ENCODE data around the gene PRM1. TPM values are rescaled to one million over a fixed set of nuclear protein-coding genes. Genes with fewer than 3 reads are reported as not detected.

The PRM1 gene
- total and polyA plus RNA-seq, 2 of the 13 experiments (the other 11 are each of a cell fraction or from before 2014, with no cell fraction given), result not detected

- TF ChIP-seq ZNF142 (CRISPR knock-in tag; IDR thresholded peaks at IDR 0.05) (peak; percentile 16; the same call in 1 of the 2 replicates), MXD3 (CRISPR knock-in tag; IDR thresholded peaks at IDR 0.05) (peak; percentile 22; the same call in 1 of the 2 replicates), ZNF530 (CRISPR knock-in tag; IDR thresholded peaks at IDR 0.05; ENCODE audit: low read depth) (no peak), ZNF550 (CRISPR knock-in tag; IDR thresholded peaks at IDR 0.05; ENCODE audit: borderline replicate concordance) (peak; percentile 94), ZNF577 (CRISPR knock-in tag; IDR thresholded peaks at IDR 0.05; ENCODE audit: borderline replicate concordance, low read depth) (0 out of 2 replicates have a peak, but pooled peaks have one; percentile 37), ATF7-NPFF (CRISPR knock-in tag; IDR thresholded peaks at IDR 0.05; ENCODE audit: low read depth) (peak; percentile 60; the same call in 1 of the 2 replicates), POLR2A (IDR thresholded peaks at IDR 0.05; ENCODE audit: insufficient read depth in 1 of 2, low read depth in 2 of 2, low read length in 2 of 2) (peak in 1 of 2 experiments; percentile 49; a peak in 2 of 4 replicates), ZNF275 (CRISPR knock-in tag; IDR thresholded peaks at IDR 0.05; ENCODE audit: borderline replicate concordance) (no peak), ARNT2 (CRISPR knock-in tag; IDR thresholded peaks at IDR 0.05; ENCODE audit: low read depth) (peak; percentile 54; the same call in 1 of the 2 replicates), ZNF431 (CRISPR knock-in tag; IDR thresholded peaks at IDR 0.05; ENCODE audit: borderline replicate concordance, low read depth) (peak; percentile 34; the same call in 1 of the 2 replicates), ZNF230 (CRISPR knock-in tag; IDR thresholded peaks at IDR 0.05) (peak; percentile 25), EED (CRISPR knock-in tag; IDR thresholded peaks at IDR 0.05) (peak; percentile 32; the same call in 1 of the 2 replicates), WIZ (CRISPR knock-in tag; IDR thresholded peaks at IDR 0.05) (no peak), ZNF354B (CRISPR knock-in tag; IDR thresholded peaks at IDR 0.05) (0 out of 2 replicates have a peak, but pooled peaks have one; percentile 84), BRF2 (CRISPR knock-in tag; IDR thresholded peaks at IDR 0.05) (peak; percentile 60; the same call in 1 of the 2 replicates), SNAPC5 (CRISPR knock-in tag; IDR thresholded peaks at IDR 0.05; ENCODE audit: borderline replicate concordance) (peak; percentile 61; the same call in 1 of the 2 replicates), HNRNPLL (IDR thresholded peaks at IDR 0.05; ENCODE audit: low read depth, low read length, poor library complexity, severe bottlenecking) (no peak)
Measured at GRCh38 chr16:11278681-11279628, 2.2 kb downstream of the PRM1 start (continued).
